ENCODE results near the gene JHY.
A peak's percentile ranks its signal among the peaks of the same experiment; 100 is the strongest.
"Not testable (repeated sequence)": the region's sequence is repeated elsewhere in the genome, so short reads cannot be mapped to it uniquely, and the experiment has no call there.

Gene JHY

DNA sequence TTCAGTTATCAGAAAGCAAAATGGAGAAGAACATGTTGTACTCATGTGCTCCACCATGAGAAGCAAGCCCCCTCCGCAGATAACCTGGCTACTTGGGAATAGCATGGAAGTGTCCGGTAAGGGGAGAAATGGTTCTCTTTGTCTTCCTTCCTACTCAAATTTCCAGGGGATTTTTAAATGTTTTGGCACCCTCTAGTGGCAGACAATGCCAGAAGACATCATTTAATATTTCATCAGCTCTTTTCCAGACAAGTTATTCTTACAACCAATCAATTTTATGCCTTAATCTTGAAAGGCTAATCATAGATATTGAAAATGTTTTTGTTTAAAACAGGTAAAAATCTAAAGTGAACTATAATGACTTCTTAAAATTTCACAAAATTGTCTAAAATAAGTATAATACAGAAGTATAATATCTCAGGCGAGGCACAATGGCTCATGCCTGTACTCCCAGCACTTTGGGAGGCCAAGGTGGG, 28.6 kb upstream of the JHY start:
- no peak for DNase-seq (ENCODE audit: low read depth)
- TF ChIP-seq, protein P1, sequence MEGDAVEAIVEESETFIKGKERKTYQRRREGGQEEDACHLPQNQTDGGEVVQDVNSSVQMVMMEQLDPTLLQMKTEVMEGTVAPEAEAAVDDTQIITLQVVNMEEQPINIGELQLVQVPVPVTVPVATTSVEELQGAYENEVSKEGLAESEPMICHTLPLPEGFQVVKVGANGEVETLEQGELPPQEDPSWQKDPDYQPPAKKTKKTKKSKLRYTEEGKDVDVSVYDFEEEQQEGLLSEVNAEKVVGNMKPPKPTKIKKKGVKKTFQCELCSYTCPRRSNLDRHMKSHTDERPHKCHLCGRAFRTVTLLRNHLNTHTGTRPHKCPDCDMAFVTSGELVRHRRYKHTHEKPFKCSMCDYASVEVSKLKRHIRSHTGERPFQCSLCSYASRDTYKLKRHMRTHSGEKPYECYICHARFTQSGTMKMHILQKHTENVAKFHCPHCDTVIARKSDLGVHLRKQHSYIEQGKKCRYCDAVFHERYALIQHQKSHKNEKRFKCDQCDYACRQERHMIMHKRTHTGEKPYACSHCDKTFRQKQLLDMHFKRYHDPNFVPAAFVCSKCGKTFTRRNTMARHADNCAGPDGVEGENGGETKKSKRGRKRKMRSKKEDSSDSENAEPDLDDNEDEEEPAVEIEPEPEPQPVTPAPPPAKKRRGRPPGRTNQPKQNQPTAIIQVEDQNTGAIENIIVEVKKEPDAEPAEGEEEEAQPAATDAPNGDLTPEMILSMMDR (IDR thresholded peaks at IDR 0.05; ENCODE audit: low read depth, low read length, missing control alignments) = peak; percentile 44

DNA sequence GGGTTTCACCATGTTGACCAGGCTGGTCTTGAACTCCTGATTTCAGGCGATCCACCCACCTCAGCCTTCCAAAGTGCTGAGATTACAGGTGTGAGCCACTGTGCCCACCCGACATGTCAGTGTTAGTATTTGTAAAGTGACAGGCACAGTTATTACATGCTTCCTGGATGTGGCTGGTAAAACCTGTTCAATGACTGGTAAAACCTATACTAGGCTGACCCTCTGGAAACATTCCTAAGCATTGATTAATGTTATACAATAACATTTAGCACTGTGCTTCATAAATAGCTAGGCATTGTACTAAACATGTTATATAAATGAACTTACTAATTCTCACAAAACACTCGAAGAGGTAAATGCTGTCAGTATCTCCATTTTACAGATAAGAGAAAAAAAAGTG, 20.9 kb upstream of the JHY start:
- no peak overlapping the region for H3K4me3 ChIP-seq (ENCODE audit: low read depth, low read length)
- no peak for DNase-seq (ENCODE audit: low read depth)
- TF ChIP-seq, protein P1 (IDR thresholded peaks at IDR 0.05; ENCODE audit: low read depth, low read length, missing control alignments) = no peak

More for the DNA sequence above, 28.6 kb upstream of the JHY start:
- no peak overlapping the region for H3K4me3 ChIP-seq (ENCODE audit: low read depth, low read length)

DNA sequence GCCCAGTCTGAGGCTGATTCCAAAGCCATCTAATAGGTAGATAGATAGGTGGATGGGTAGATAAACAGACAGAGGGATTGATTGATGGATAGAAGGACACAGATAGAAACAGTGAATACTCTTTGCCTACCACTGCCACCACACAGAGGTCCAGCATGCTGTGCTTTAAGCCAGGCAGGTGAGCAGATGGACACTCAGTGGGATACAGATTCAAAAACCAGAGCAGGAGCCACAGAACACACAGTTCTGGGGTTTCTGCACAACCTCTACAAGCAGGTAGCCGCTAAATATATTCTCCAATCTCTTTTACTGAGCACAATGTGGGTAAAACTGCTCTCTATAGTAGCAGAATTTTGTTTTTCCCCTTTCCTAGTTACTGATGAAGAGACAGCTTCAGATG, 20.5 kb upstream of the JHY start:
- no peak for DNase-seq (ENCODE audit: low read depth)
- H3K4me3 ChIP-seq (ENCODE audit: low read depth, low read length) = no peak overlapping the region
- TF ChIP-seq, protein P1 (IDR thresholded peaks at IDR 0.05; ENCODE audit: low read depth, low read length, missing control alignments) = no peak

DNA sequence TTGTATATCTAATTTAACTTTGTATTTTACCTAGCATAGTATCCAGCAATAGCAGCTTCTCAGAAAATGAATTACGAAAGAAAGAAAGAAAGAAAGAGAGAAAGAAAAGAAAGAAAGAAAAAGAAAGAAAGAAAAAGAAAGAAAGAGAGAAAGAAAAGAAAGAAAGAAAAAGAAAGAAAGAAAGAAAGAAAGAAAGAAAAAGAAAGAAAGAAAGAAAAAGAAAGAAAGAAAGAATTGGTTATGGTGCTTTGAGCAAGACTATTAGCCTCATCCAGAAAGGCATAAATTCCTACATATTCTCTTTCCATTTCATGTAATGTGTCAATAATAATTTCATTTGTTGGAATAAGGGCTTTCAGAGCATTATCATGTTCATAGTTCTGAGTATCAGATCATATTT, 19.4 kb upstream of the JHY start:
- DNase-seq (ENCODE audit: low read depth); H3K4me3 ChIP-seq (ENCODE audit: low read depth, low read length): not testable (repeated sequence)

DNA sequence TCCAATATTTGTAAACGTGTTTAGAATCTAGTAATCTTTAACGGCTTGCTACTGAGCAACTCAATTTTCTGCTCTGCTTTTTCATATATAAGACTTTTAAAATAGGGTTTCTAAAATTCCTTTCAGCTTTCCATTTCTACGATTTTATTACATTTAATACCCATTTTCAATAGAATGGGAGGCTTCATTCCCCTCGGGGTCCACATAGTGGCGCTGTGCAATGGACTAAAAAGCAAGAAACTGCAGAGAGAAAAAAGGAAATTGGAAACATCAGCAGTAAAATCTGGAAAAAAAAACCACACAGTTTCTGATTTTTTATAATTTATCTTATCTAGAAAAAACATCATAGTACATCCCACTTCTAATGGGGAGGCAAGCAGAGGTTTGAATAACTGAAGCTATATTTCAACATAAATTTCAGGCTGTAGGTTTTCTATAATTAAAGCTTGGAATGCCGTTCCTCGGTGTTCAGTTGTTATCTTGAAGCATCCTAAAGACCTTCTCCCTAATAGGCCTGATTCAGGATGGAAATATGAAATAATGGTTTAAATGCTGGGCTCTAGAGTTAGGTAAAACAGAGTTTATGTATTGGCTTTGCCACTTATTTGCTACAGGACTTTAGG, 18.7 kb upstream of the JHY start:
- no peak overlapping the region for H3K4me3 ChIP-seq (ENCODE audit: low read depth, low read length)
- TF ChIP-seq, protein P1 (IDR thresholded peaks at IDR 0.05; ENCODE audit: low read depth, low read length, missing control alignments) = peak; percentile 70
- no peak for DNase-seq (ENCODE audit: low read depth)

DNA sequence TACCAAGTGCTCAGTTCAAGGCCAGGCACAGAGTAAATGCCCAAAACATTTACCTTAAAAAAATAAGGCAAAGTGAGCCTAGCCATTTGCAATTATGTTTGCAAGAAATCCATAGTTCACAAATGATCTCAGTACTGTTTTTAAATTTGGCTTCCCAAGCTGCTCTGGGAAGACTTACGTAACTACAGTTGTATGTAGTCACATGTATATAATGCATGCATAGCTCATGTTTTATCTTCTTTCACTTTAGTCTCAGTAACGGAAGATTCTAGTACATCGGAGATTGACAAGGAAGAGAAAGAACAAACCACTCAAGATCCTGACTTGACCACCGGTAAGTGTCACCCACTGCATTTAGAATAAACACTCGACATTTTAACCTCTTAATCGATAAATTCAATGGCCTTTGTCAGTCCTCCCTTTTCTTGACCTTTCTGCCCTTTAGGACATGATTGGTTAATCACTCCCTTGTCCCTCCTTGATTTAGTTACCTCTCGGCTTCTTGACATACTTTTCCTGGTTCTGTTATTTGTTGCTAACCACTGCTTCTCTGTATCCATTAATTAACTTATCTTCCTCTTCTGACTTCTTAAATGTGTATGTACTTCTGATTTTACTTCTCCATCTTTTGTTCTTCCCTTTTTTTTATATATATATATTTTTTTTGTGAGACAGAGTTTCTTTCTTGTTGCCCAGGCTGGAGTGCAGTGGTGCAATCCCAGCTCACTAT, 18.0 kb upstream of the JHY start:
- H3K4me3 ChIP-seq (ENCODE audit: low read depth, low read length) = no peak overlapping the region
- TF ChIP-seq, protein P1 (IDR thresholded peaks at IDR 0.05; ENCODE audit: low read depth, low read length, missing control alignments) = no peak
- DNase-seq (ENCODE audit: low read depth) = no peak

DNA sequence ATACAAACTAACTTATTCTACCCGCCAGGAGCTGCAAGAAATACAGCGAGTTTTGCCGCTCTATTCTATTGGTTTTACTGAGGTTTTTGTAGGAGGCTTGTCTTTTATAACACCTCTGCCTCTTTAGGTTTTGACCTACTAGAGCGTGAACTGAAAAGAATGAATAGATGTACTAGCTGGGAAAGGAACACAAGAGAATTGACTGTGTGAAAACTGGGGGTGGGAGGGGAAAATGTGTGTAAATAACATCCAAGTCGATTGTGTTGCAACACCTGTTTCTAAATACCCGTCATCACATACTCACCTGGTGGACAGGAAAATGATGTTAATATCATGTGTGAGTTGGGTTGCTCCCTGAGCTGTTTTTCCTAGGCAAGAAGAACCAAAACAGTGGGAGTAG, 12.9 kb upstream of the JHY start:
- DNase-seq (ENCODE audit: low read depth) = no peak
- TF ChIP-seq, protein P1 (IDR thresholded peaks at IDR 0.05; ENCODE audit: low read depth, low read length, missing control alignments) = no peak
- no peak overlapping the region for H3K4me3 ChIP-seq (ENCODE audit: low read depth, low read length)
